ENCODE data around the gene DCP1A. TPM values are rescaled to one million over a fixed set of nuclear protein-coding genes. Genes with fewer than 3 reads are reported as not detected.

Gene DCP1A
- total and polyA plus RNA-seq, 2 experiments from 2014 or later: 19.3 to 32.0 TPM

GRCh38 chr3:53238886-53239285 is 108.5 kb downstream of the DCP1A start:
- no peak overlapping the region for H3K4me2 ChIP-seq
- no peak for TF ChIP-seq EZH2phosphoT487 (IDR thresholded peaks at IDR 0.05; ENCODE audit: unreplicated experiment)
- 0 out of 2 replicates have a peak, but pooled peaks have one; percentile 23 for TF ChIP-seq POLR2AphosphoS5 (IDR thresholded peaks at IDR 0.05; ENCODE audit: low read depth)
- H3K4me1 ChIP-seq (ENCODE audit: insufficient read depth): peaks cover 14% of the 10 kb centered on the region; the same call in 1 of the 2 replicates
- no peaks in the 10 kb centered on the region for H3K9me2 ChIP-seq (ENCODE audit: insufficient read depth)
- no peak overlapping the region for H2AFZ ChIP-seq
- peaks cover 52% of the 10 kb centered on the region for H3K36me3 ChIP-seq (ENCODE audit: insufficient read depth)
- Mint-ChIP-seq H3K4me3 (no peak overlapping the region; the same call in 2 of the 3 replicates), H3K27me3 (ENCODE audit: insufficient read depth, low read depth, poor library complexity) (peaks cover 18% of the 10 kb centered on the region), H3K27ac (no peak overlapping the region), H3K36me3 (ENCODE audit: low read depth) (peaks cover 96% of the 10 kb centered on the region), H3K9me3 (no peaks in the 10 kb centered on the region), H3K4me1 (peaks cover 49% of the 10 kb centered on the region)
- no peak overlapping the region for H3K4me3 ChIP-seq
- peaks cover 72% of the 10 kb centered on the region for H3K79me2 ChIP-seq (replicated peaks; ENCODE audit: insufficient read depth)
- H4K20me1 ChIP-seq (replicated peaks; ENCODE audit: insufficient read depth): peaks cover 74% of the 10 kb centered on the region
- H3K27me3 ChIP-seq (ENCODE audit: insufficient read depth): no peaks in the 10 kb centered on the region
- ATAC-seq: no peak
- H3K27ac ChIP-seq (ENCODE audit: low read depth): peak overlapping the region; percentile 39; the same call in 1 of the 2 replicates
- H3F3A ChIP-seq (replicated peaks; ENCODE audit: low read depth): peaks cover 53% of the 10 kb centered on the region
- DNase-seq (ENCODE audit: low spot score): no peak

- no peak for ATAC-seq
- Mint-ChIP-seq H3K4me1 (peaks cover 46% of the 10 kb centered on the region), H3K27ac (0 out of 2 replicates have a peak overlapping the region, but pooled peaks have one; percentile 68), H3K4me3 (no peak overlapping the region), H3K9me3 (no peaks in the 10 kb centered on the region), H3K36me3 (ENCODE audit: low read depth) (peaks cover 100% of the 10 kb centered on the region), H3K27me3 (ENCODE audit: insufficient read depth, low read depth, poor library complexity) (peaks cover 18% of the 10 kb centered on the region)
- Histone ChIP-seq H2AFZ (no peak overlapping the region), H3K27ac (ENCODE audit: low read depth) (peak overlapping the region; percentile 39; the same call in 1 of the 2 replicates), H3K27me3 (ENCODE audit: insufficient read depth) (no peaks in the 10 kb centered on the region), H3K36me3 (ENCODE audit: insufficient read depth) (peaks cover 59% of the 10 kb centered on the region), H3K4me2 (no peak overlapping the region), H3K4me1 (ENCODE audit: insufficient read depth) (peaks cover 8% of the 10 kb centered on the region; the same call in 1 of the 2 replicates), H3K4me3 (no peak overlapping the region), H4K20me1 (replicated peaks; ENCODE audit: insufficient read depth) (peaks cover 73% of the 10 kb centered on the region), H3K79me2 (replicated peaks; ENCODE audit: insufficient read depth) (peaks cover 65% of the 10 kb centered on the region), H3F3A (replicated peaks; ENCODE audit: low read depth) (peaks cover 59% of the 10 kb centered on the region), H3K9me2 (ENCODE audit: insufficient read depth) (no peaks in the 10 kb centered on the region)
- no peak for DNase-seq (ENCODE audit: low spot score)
- TF ChIP-seq EZH2phosphoT487 (IDR thresholded peaks at IDR 0.05; ENCODE audit: unreplicated experiment) (no peak), ZNF331 (CRISPR knock-in tag; IDR thresholded peaks at IDR 0.05; ENCODE audit: low read depth) (no peak), ZNF462 (CRISPR knock-in tag; IDR thresholded peaks at IDR 0.05) (no peak), POLR2AphosphoS5 (IDR thresholded peaks at IDR 0.05; ENCODE audit: low read depth) (no peak), JUNB (IDR thresholded peaks at IDR 0.05; ENCODE audit: unreplicated experiment) (no peak), ETS1 (IDR thresholded peaks at IDR 0.05) (no peak), CTCF (conservative IDR thresholded peaks at IDR 0.05; ENCODE audit: low read depth in 2 of 2) (no peak), CREB1 (CRISPR knock-in tag; IDR thresholded peaks at IDR 0.05; ENCODE audit: low read depth) (no peak), EZH2 (IDR thresholded peaks at IDR 0.05; ENCODE audit: low read depth, unreplicated experiment) (no peak), ZNF114 (CRISPR knock-in tag; IDR thresholded peaks at IDR 0.05) (no peak), STAT1 (IDR thresholded peaks at IDR 0.05; ENCODE audit: unreplicated experiment) (no peak), NANOG (IDR thresholded peaks at IDR 0.05; ENCODE audit: borderline replicate concordance) (no peak)
Measured at GRCh38 chr3:53238051-53238850, 109.1 kb downstream of the DCP1A start.

Measured in GM23338 (cell line).